HepG2 (cell line): ENCODE measurements around the gene CAMKMT. TPM values are rescaled to one million over a fixed set of nuclear protein-coding genes. Genes with fewer than 3 reads are reported as not detected.

Experiments used
- ATAC-seq: fragments of 200-7000 bp; cut with Tn5 transposase; 3 replicates; pipeline ENCODE4 v1.9.1; 2020; ENCODE audit warnings: mild to moderate bottlenecking, moderate library complexity
- BruUV-seq: library from RNA; stranded (reverse); fragments of 400-500 nt; replicated peaks from 2 replicates; lab custom pipeline; 2021; lab: Mats Ljungman, UMichigan
- CTCF ChIA-PET: fragments of 300-600 bp; formaldehyde crosslinking; extraction: SDS; loops from one replicate; lab custom pipeline; 2021; ENCODE audit warnings: low total read pairs, inconsistent platforms, low intra/inter-chr PET ratio; lab: Yijun Ruan, JAX
- POLR2A ChIA-PET: fragments of 350-600 bp; sonication (Branson Sonifier 250); formaldehyde crosslinking; loops from one replicate; lab custom pipeline; 2020; ENCODE audit warnings: antibody characterized with exemption, inconsistent platforms; lab: Yijun Ruan, JAX
- DNase-seq: peaks from one replicate; pipeline ENCODE4 v3.0.0-alpha.2; 2015; ENCODE audit warnings: low spot score
- FAIRE-seq: peaks from 3 replicates; lab custom pipeline; 2011; peaks lifted over from hg19 to GRCh38; lab: Jason Lieb, UNC
- H2AFZ ChIP-seq: one replicate; pipeline ENCODE4 v1.6.1; 2011; ENCODE audit warnings: low read length, inconsistent platforms
- H3K27ac ChIP-seq: fragments of 300-600 bp; 3 replicates; pipeline ENCODE4 v1.8.0; 2011; ENCODE audit warnings: mixed run types, mild to moderate bottlenecking, mixed read lengths, low read length, inconsistent platforms; ENCODE audit not compliant: insufficient read depth; ENCODE audit errors: extremely low read length
- H3K27me3 ChIP-seq, 2 experiments: fragments of 200-600 bp in 1 of 2; 2 replicates in 1 of 2; 3 replicates in 1 of 2; pipeline versions ENCODE4 v1.6.0 to v1.8.0; 2011; ENCODE audit warnings: low read length in 2 of 2, mild to moderate bottlenecking in 2 of 2, moderate library complexity in 2 of 2, inconsistent platforms in 1 of 2; ENCODE audit not compliant: insufficient read depth in 2 of 2, control insufficient read depth in 1 of 2
- H3K36me3 ChIP-seq, 2 experiments: fragments of 200-600 bp in 1 of 2; replicated peaks in 1 of 2; 2 replicates in 1 of 2; 3 replicates in 1 of 2; pipeline versions ENCODE4 v1.5.1 to v1.8.0; 2011; ENCODE audit warnings: low read length in 2 of 2, inconsistent platforms in 1 of 2; ENCODE audit not compliant: insufficient read depth in 2 of 2, control insufficient read depth in 1 of 2
- H3K4me1 ChIP-seq: 2 replicates; pipeline ENCODE4 v1.5.1; 2012; ENCODE audit warnings: low read length, inconsistent platforms; ENCODE audit not compliant: insufficient read depth
- H3K4me2 ChIP-seq: 2 replicates; pipeline ENCODE4 v1.6.0; 2011; ENCODE audit warnings: low read depth, low read length, inconsistent platforms
- H3K4me3 ChIP-seq, 3 experiments: fragments of 200-600 bp in 1 of 3; sonication (generic), shearing (Covaris generic) in 1 of 3; replicated peaks in 1 of 3; 2 replicates each; pipeline ENCODE4 v1.5.1; 2011 to 2016; ENCODE audit warnings: low read length in 3 of 3, inconsistent platforms in 2 of 3, low read depth in 2 of 3, mild to moderate bottlenecking in 2 of 3, control low read depth in 1 of 3, mixed read lengths in 1 of 3; ENCODE audit not compliant: insufficient read depth in 1 of 3
- H3K79me2 ChIP-seq: one replicate; pipeline ENCODE4 v1.6.1; 2011; ENCODE audit warnings: low read length, inconsistent platforms; ENCODE audit not compliant: insufficient read depth
- H3K9ac ChIP-seq: 2 replicates; pipeline ENCODE4 v1.6.0; 2011; ENCODE audit warnings: mild to moderate bottlenecking, low read depth, low read length, inconsistent platforms; ENCODE audit not compliant: insufficient read depth
- H3K9me3 ChIP-seq: 2 replicates; pipeline ENCODE4 v1.5.1; 2012; ENCODE audit warnings: mild to moderate bottlenecking, low read length
- H4K20me1 ChIP-seq: 2 replicates; pipeline ENCODE4 v1.6.0; 2011; ENCODE audit warnings: inconsistent platforms, mild to moderate bottlenecking, low read length, moderate library complexity; ENCODE audit not compliant: insufficient read depth
- ATF2 ChIP-seq: sonication (generic); formaldehyde crosslinking; IDR thresholded peaks from 2 replicates; pipeline ENCODE4 v1.4.0; 2020; ENCODE audit warnings: missing genetic modification reagents
- CBX2 ChIP-seq, 2 experiments: fragments of 200-600 bp in 1 of 2; sonication (generic); formaldehyde crosslinking in 1 of 2; IDR thresholded peaks; 2 replicates each; pipeline versions ENCODE4 v1.7.0 to v1.8.1; 2018 to 2022; ENCODE audit warnings: low read depth in 2 of 2, low read length in 1 of 2, mild to moderate bottlenecking in 1 of 2, missing genetic modification reagents in 1 of 2
- FOXC1 ChIP-seq: sonication (generic); formaldehyde crosslinking; IDR thresholded peaks from 2 replicates; pipeline ENCODE4 v1.8.0; 2022; ENCODE audit warnings: mild to moderate bottlenecking, missing genetic modification reagents, borderline replicate concordance
- FOXM1 ChIP-seq: sonication (generic); formaldehyde crosslinking; IDR thresholded peaks from 2 replicates; pipeline ENCODE4 v1.5.0; 2020; ENCODE audit warnings: missing genetic modification reagents
- GATAD2A ChIP-seq: IDR thresholded peaks from 2 replicates; pipeline ENCODE4 v1.6.1; 2016
- HES4 ChIP-seq: sonication (generic); formaldehyde crosslinking; IDR thresholded peaks from 2 replicates; pipeline ENCODE4 v1.9.0; 2021; ENCODE audit warnings: mild to moderate bottlenecking, missing genetic modification reagents, borderline replicate concordance
- KDM2A ChIP-seq: sonication (generic); formaldehyde crosslinking; IDR thresholded peaks from 2 replicates; pipeline ENCODE4 v1.4.0; 2020; ENCODE audit warnings: low read depth, missing genetic modification reagents, borderline replicate concordance
- MATR3 ChIP-seq: sonication (generic); formaldehyde crosslinking; IDR thresholded peaks from 2 replicates; pipeline ENCODE4 v1.4.0; 2020; ENCODE audit warnings: missing genetic modification reagents
- MED1 ChIP-seq: sonication (generic); formaldehyde crosslinking; IDR thresholded peaks from 2 replicates; pipeline ENCODE4 v1.4.0; 2020; ENCODE audit warnings: missing genetic modification reagents
- MXI1 ChIP-seq: IDR thresholded peaks from 3 replicates; pipeline ENCODE4 v1.6.1; 2012; ENCODE audit warnings: low read depth, low read length, inconsistent platforms, borderline replicate concordance
- PHF8 ChIP-seq: sonication (generic); formaldehyde crosslinking; IDR thresholded peaks from 2 replicates; pipeline ENCODE4 v1.5.0; 2020; ENCODE audit warnings: missing genetic modification reagents
- PLRG1 ChIP-seq: fragments of 450-650 bp; conservative IDR thresholded peaks from 2 replicates; pipeline ENCODE4 v1.6.1; 2016
- RBM22 ChIP-seq: fragments of 200-400 bp; formaldehyde crosslinking; optimal IDR thresholded peaks from 2 replicates; pipeline ENCODE3; 2017; ENCODE audit warnings: mild to moderate bottlenecking, low read length, moderate library complexity
- RFXAP ChIP-seq: sonication (generic); formaldehyde crosslinking; IDR thresholded peaks from 2 replicates; pipeline ENCODE4 v1.4.0; 2020; ENCODE audit warnings: missing genetic modification reagents, borderline replicate concordance
- SMAD3 ChIP-seq: sonication (generic); formaldehyde crosslinking; IDR thresholded peaks from 2 replicates; pipeline ENCODE4 v1.4.0; 2020; ENCODE audit warnings: missing genetic modification reagents
- SRSF4 ChIP-seq: fragments of 200-400 bp; formaldehyde crosslinking; IDR thresholded peaks from one replicate; pipeline ENCODE4 v1.6.1; 2018; ENCODE audit warnings: mild to moderate bottlenecking, low read depth, low read length, moderate library complexity; ENCODE audit not compliant: poor library complexity, severe bottlenecking
- ZC3H4 ChIP-seq: sonication (generic); formaldehyde crosslinking; IDR thresholded peaks from 2 replicates; pipeline ENCODE4 v1.4.0; 2020; ENCODE audit warnings: missing genetic modification reagents, borderline replicate concordance
- ZFP1 ChIP-seq: IDR thresholded peaks from 2 replicates; pipeline ENCODE4 v1.6.1; 2016
- ZNF432 ChIP-seq: sonication (generic); formaldehyde crosslinking; IDR thresholded peaks from 2 replicates; pipeline ENCODE4 v1.5.0; 2020; ENCODE audit warnings: missing genetic modification reagents, mild to moderate bottlenecking, borderline replicate concordance
- ZNF501 ChIP-seq: sonication (generic); formaldehyde crosslinking; IDR thresholded peaks from 2 replicates; pipeline ENCODE4 v1.5.1; 2020; ENCODE audit warnings: mild to moderate bottlenecking, moderate library complexity, missing genetic modification reagents
- ZSCAN25 ChIP-seq: sonication (generic); formaldehyde crosslinking; IDR thresholded peaks from 2 replicates; pipeline ENCODE4 v1.8.0; 2022; ENCODE audit warnings: mild to moderate bottlenecking, missing genetic modification reagents
- WGBS: methylation state at CpG from one replicate; pipeline ENCODE4 v1.1.6; 2017; ENCODE audit warnings: low lambda C conversion rate; 5-methylcytosine and 5-hydroxymethylcytosine counted together
- in situ Hi-C: cut with HindIII; loops from 2 replicates; pipeline ENCODE4 v1.10.0; 2017; ENCODE audit warnings: low pct_unique_long_range_greater_than_20kb; ENCODE audit not compliant: extremely low pct_ligation_motif_present
- intact Hi-C: fragments of 100-400 bp; cut with micrococcal nuclease; formaldehyde crosslinking; loops from one replicate; pipeline ENCODE4 v1.10.0; 2022; ENCODE audit not compliant: unreplicated experiment
- polyA plus RNA-seq, 8 experiments: library from polyadenylated mRNA; depleted of rRNA in 3 of 8; stranded (reverse) in 7 of 8; unstranded in 1 of 8; fragments of >200 nt; fragmentation: Illumina TruSeq in 4 of 8; extraction: Trizol in 4 of 8; gene quantifications; 2 replicates each; pipeline versions ENCODE4 v1.2.1 to v1.2.3, GENCODE V29; 2011 to 2016; ENCODE audit warnings: low read depth in 4 of 8, missing spikeins in 1 of 8, mixed read lengths in 1 of 8; ENCODE audit not compliant: insufficient read depth in 1 of 8
- total RNA-seq, 5 experiments: library from RNA; depleted of rRNA; stranded (reverse); fragments of >200 nt; fragmentation: Illumina TruSeq; extraction: Trizol; gene quantifications; 2 replicates each; pipeline ENCODE4 v1.2.3, GENCODE V29; 2016; ENCODE audit warnings: low read depth in 1 of 5

Gene CAMKMT
- total and polyA plus RNA-seq, 2 of the 13 experiments (the other 11 are each of a cell fraction or from before 2014, with no cell fraction given), result 6.9 to 20.8 TPM

DNA sequence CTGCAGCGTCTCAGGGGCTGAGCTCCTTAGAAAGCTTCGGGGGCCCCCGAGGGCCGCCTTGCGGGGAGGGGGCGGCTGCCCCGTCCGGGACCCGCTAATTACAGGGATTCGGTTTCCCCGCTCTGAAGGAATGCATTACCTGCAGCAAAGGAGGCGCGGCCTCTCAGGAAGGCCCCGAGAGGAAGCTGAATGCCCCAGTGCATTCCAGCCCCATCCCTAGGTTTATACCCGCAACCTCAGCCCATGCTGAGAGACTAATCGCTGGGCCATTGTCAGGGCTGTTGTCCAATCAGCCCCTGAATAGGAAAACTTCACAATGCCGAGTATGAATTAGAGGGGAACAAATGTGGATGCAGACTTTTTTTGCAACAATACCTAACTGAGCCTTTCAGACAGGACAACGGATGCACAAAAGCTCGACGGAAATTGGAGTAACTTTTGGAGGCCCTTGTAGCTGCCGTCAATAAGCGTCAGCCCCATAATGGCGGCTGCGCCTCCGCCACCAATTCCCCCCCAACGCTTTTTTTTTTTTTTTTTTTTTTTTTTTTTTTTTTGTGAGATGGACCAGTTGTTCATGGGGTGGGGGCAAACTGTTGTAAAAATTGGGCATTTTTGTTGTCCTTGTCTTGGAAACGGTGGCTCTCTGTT, 441.2 kb downstream of the CAMKMT start (continued):
- TF ChIP-seq FOXM1 (CRISPR knock-in tag) (no peak), RBM22 (no peak), PLRG1 (no peak), HES4 (no peak), ZC3H4 (CRISPR knock-in tag) (no peak), ZFP1 (CRISPR knock-in tag) (no peak)

- DNase-seq (no peak), ATAC-seq (peak; percentile 28; the same call in 1 of the 3 replicates)
- in situ Hi-C loops (no loop called here), intact Hi-C loops (no loop called here)
- Histone ChIP-seq H3K36me3 (no peaks in the 10 kb centered on the region), H3K4me3 (no peak overlapping the region), H3K9me3 (no peaks in the 10 kb centered on the region), H4K20me1 (no peaks in the 10 kb centered on the region), H3K9ac (no peak overlapping the region), H2AFZ (no peak overlapping the region), H3K4me2 (no peak overlapping the region), H3K27ac (no peak overlapping the region), H3K79me2 (no peaks in the 10 kb centered on the region), H3K27me3 (peaks cover 1 to 63% of the 10 kb centered on the region in 2 experiments; a peak in 3 of 5 replicates)
- POLR2A ChIA-PET, result no interaction called here
- CTCF ChIA-PET, result no interaction called here
- BruUV-seq, result no TSS peak
- 34% methylated on average over 12 of the region's 12 CpGs for WGBS
- no peak for TF ChIP-seq ATF2 (CRISPR knock-in tag)
- TF ChIP-seq GATAD2A (CRISPR knock-in tag), result no peak
- TF ChIP-seq RFXAP (CRISPR knock-in tag), result no peak
- no peak for TF ChIP-seq SMAD3 (CRISPR knock-in tag)
- no peak for TF ChIP-seq CBX2 (IDR thresholded peaks at IDR 0.05; ENCODE audit: low read depth, low read length)
- no peak for TF ChIP-seq CBX2 (CRISPR knock-in tag; IDR thresholded peaks at IDR 0.05; ENCODE audit: low read depth)
- TF ChIP-seq ZSCAN25, result no peak
- no peak for TF ChIP-seq KDM2A (CRISPR knock-in tag)
- no peak for TF ChIP-seq ZNF501 (CRISPR knock-in tag)
- no peak for TF ChIP-seq FOXC1 (CRISPR knock-in tag)
- no peak for TF ChIP-seq MATR3
- TF ChIP-seq SRSF4, result no peak
- no peak for TF ChIP-seq ZNF432 (CRISPR knock-in tag)
- TF ChIP-seq PHF8, result no peak
- TF ChIP-seq MXI1, result no peak
- no peak for TF ChIP-seq MED1 (CRISPR knock-in tag)
- TF ChIP-seq, all 625 proteins: peak for 0
- no peaks in the 10 kb centered on the region for H3K4me1 ChIP-seq
- FAIRE-seq, result no peak
Observed at GRCh38 chr2:44804406-44805265, 442.9 kb downstream of the CAMKMT start.
